ENCODE measurements around the gene MPLKIP. TPM values are rescaled to one million over a fixed set of nuclear protein-coding genes. Genes with fewer than 3 reads are reported as not detected.
"Not testable (repeated sequence)": the region's sequence is repeated elsewhere in the genome, so short reads cannot be mapped to it uniquely, and the experiment has no call there.

The MPLKIP gene
- total and polyA plus RNA-seq, 2 donors (not counting 1 experiment from before 2014, with no cell fraction given), result 22.6 to 22.8 TPM

DNA sequence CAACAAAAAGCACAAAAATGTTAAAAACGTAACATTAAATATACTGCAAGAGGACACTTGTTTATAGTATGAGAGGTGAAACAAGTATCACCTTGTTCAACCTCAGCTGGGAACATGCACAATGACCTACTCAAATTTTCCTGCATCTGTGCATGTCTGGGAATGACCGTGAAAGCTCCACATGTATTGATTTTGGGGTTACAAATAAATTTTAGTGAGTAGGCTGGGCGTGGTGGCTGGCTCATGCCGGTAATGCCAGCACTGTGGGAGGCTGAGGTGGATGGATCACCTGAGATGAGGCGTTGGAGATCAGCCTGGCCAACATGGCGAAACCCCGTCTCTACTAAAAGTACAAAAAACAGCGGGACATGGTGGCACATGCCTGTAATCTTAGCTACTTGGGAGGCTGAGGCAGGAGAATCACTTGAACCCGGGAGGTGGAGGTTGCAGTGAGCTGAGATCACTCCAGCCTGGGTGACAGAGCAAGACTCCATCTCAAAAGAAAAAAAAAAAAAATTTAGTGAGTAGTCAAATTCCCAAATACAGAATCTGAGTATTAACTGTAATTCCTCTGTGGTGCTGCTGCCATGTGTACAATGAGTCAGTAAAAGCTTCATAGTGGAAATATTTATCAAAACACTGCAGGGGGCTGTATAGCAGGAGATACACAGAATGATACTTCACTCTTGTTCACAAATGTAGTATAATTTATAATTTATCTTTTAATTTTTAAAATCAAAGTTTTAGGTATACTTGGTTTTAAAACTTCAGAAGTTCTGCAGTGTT, 41.5 kb upstream of the MPLKIP start:
- TF ChIP-seq EZH2 (IDR thresholded peaks at IDR 0.05; ENCODE audit: low read length, missing control alignments), result no peak
- TF ChIP-seq, protein P1, sequence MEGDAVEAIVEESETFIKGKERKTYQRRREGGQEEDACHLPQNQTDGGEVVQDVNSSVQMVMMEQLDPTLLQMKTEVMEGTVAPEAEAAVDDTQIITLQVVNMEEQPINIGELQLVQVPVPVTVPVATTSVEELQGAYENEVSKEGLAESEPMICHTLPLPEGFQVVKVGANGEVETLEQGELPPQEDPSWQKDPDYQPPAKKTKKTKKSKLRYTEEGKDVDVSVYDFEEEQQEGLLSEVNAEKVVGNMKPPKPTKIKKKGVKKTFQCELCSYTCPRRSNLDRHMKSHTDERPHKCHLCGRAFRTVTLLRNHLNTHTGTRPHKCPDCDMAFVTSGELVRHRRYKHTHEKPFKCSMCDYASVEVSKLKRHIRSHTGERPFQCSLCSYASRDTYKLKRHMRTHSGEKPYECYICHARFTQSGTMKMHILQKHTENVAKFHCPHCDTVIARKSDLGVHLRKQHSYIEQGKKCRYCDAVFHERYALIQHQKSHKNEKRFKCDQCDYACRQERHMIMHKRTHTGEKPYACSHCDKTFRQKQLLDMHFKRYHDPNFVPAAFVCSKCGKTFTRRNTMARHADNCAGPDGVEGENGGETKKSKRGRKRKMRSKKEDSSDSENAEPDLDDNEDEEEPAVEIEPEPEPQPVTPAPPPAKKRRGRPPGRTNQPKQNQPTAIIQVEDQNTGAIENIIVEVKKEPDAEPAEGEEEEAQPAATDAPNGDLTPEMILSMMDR (conservative IDR thresholded peaks at IDR 0.05 in 1 of 2, IDR thresholded peaks at IDR 0.05 in 1 of 2; ENCODE audit: low read depth in 1 of 2, low read length in 2 of 2), result no peak
- Histone ChIP-seq H3K9ac (ENCODE audit: insufficient read depth, low read length) (no peak overlapping the region), H4K20me1 (ENCODE audit: control insufficient read depth, extremely low read depth, insufficient read depth, low read length) (no peaks in the 10 kb centered on the region), H3K27ac (ENCODE audit: insufficient read depth, low read length) (no peak overlapping the region), H3K4me1 (ENCODE audit: control insufficient read depth, extremely low read depth, insufficient read depth, low read length) (no peaks in the 10 kb centered on the region), H3K4me2 (ENCODE audit: extremely low read depth, insufficient read depth, low read length) (no peak overlapping the region), H3K27me3 (ENCODE audit: control insufficient read depth, insufficient read depth, low read length) (no peaks in the 10 kb centered on the region), H3K9me3 (ENCODE audit: control insufficient read depth, insufficient read depth, low read depth, low read length) (no peaks in the 10 kb centered on the region), H3K4me3 (replicated peaks in 1 of 4; ENCODE audit: control extremely low read depth in 1 of 4, insufficient read depth in 1 of 4, low read depth in 3 of 4, low read length in 4 of 4) (no peak overlapping the region), H2AFZ (ENCODE audit: low read length) (no peak overlapping the region), H3K36me3 (ENCODE audit: control insufficient read depth, insufficient read depth, low read length) (no peaks in the 10 kb centered on the region), H3K79me2 (ENCODE audit: control insufficient read depth, insufficient read depth, low read length) (no peaks in the 10 kb centered on the region)
- peak; percentile 8 to 53 for DNase-seq (ENCODE audit: low read depth in 2 of 2)

DNA sequence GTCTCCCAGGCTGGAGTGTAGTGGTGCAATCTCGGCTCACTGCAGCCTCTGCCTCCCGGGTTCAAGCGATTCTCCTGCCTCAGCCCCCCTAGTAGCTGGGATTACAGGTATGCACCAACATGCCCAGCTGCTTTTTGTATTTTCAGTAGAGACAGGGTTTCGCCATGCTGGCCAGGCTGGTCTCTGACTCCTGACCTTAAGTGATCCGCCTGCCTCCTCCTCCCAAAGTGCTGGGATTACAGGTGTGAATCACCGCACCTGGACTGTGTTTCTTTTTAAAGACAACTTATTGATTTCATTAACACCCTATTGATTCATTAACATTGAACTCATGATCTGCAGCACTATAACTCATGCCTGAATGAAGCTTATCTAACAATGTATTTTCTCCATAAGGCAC, 40.8 kb upstream of the MPLKIP start:
- not testable (repeated sequence) for H3K27me3 ChIP-seq (ENCODE audit: control insufficient read depth, insufficient read depth, low read length); H3K27ac ChIP-seq (ENCODE audit: insufficient read depth, low read length); H3K4me3 ChIP-seq (replicated peaks in 1 of 4; ENCODE audit: control extremely low read depth in 1 of 4, insufficient read depth in 1 of 4, low read depth in 3 of 4, low read length in 4 of 4); H3K9me3 ChIP-seq (ENCODE audit: control insufficient read depth, insufficient read depth, low read depth, low read length); H3K79me2 ChIP-seq (ENCODE audit: control insufficient read depth, insufficient read depth, low read length); H3K4me1 ChIP-seq (ENCODE audit: control insufficient read depth, extremely low read depth, insufficient read depth, low read length); H3K9ac ChIP-seq (ENCODE audit: insufficient read depth, low read length); H3K4me2 ChIP-seq (ENCODE audit: extremely low read depth, insufficient read depth, low read length); H4K20me1 ChIP-seq (ENCODE audit: control insufficient read depth, extremely low read depth, insufficient read depth, low read length); H2AFZ ChIP-seq (ENCODE audit: low read length); H3K36me3 ChIP-seq (ENCODE audit: control insufficient read depth, insufficient read depth, low read length); DNase-seq (ENCODE audit: low read depth in 2 of 2)

DNA sequence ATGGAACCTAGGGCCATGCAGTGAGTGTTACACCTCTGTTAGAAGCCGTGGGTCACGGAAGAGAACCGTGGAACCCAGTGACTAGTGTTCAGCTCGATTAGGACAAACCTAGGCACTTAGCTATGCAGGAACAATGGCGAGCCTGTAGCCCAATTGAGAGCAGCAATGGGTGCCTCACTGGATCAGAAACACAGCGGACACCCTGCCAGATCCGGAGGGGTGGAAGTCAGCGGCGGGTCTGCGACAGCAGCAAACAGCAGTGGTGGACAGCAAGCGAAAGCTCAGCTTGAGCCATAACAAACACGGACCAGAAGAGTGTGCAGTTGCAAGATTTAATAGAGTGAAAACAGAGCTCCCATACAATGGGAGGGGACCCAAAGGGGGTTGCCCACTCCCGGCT, 38.7 kb upstream of the MPLKIP start:
- not testable (repeated sequence) for DNase-seq (ENCODE audit: low read depth in 2 of 2); H3K79me2 ChIP-seq (ENCODE audit: control insufficient read depth, insufficient read depth, low read length); H3K27me3 ChIP-seq (ENCODE audit: control insufficient read depth, insufficient read depth, low read length); H4K20me1 ChIP-seq (ENCODE audit: control insufficient read depth, extremely low read depth, insufficient read depth, low read length); H3K4me2 ChIP-seq (ENCODE audit: extremely low read depth, insufficient read depth, low read length); H3K4me1 ChIP-seq (ENCODE audit: control insufficient read depth, extremely low read depth, insufficient read depth, low read length); H3K27ac ChIP-seq (ENCODE audit: insufficient read depth, low read length); H2AFZ ChIP-seq (ENCODE audit: low read length); H3K9ac ChIP-seq (ENCODE audit: insufficient read depth, low read length); H3K9me3 ChIP-seq (ENCODE audit: control insufficient read depth, insufficient read depth, low read depth, low read length); H3K4me3 ChIP-seq (replicated peaks in 1 of 4; ENCODE audit: control extremely low read depth in 1 of 4, insufficient read depth in 1 of 4, low read depth in 3 of 4, low read length in 4 of 4); H3K36me3 ChIP-seq (ENCODE audit: control insufficient read depth, insufficient read depth, low read length)

DNA sequence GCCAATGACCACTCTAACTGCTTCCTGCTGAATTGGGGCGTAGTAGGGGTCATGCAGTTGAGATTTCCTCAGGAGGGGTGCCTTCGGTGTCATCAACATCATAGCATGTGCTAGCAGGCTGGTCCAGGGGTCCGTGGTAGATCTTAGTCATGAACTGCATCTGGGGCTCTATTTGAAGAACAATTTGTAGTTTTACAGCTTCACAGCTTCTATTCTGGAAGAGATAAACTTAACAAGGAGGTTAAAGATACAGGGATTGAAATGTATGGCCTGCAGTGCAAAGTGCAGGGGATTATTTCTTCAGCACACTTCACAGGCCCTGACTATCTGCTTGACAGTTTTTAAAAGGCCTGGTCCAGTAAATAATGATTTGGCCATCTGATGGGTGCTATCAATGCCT, 33.8 kb upstream of the MPLKIP start:
- H4K20me1 ChIP-seq (ENCODE audit: control insufficient read depth, extremely low read depth, insufficient read depth, low read length); H3K27me3 ChIP-seq (ENCODE audit: control insufficient read depth, insufficient read depth, low read length); DNase-seq (ENCODE audit: low read depth in 2 of 2); H3K4me2 ChIP-seq (ENCODE audit: extremely low read depth, insufficient read depth, low read length); H3K9ac ChIP-seq (ENCODE audit: insufficient read depth, low read length); H3K36me3 ChIP-seq (ENCODE audit: control insufficient read depth, insufficient read depth, low read length); H2AFZ ChIP-seq (ENCODE audit: low read length); H3K9me3 ChIP-seq (ENCODE audit: control insufficient read depth, insufficient read depth, low read depth, low read length); H3K4me3 ChIP-seq (replicated peaks in 1 of 4; ENCODE audit: control extremely low read depth in 1 of 4, insufficient read depth in 1 of 4, low read depth in 3 of 4, low read length in 4 of 4); H3K27ac ChIP-seq (ENCODE audit: insufficient read depth, low read length); H3K4me1 ChIP-seq (ENCODE audit: control insufficient read depth, extremely low read depth, insufficient read depth, low read length); H3K79me2 ChIP-seq (ENCODE audit: control insufficient read depth, insufficient read depth, low read length): not testable (repeated sequence)

Measured in fibroblast of lung (primary cell).